KG1 (cell line): Measurements from ENCODE around the gene PEA15.

ENCODE experiments used
- DNase-seq: peaks from one replicate; lab custom pipeline; 2025; lab: John Stamatoyannopoulos, UW

The PEA15 gene

GRCh38 chr1:160179336-160179735, 25.8 kb upstream of the PEA15 start:
- no peak for DNase-seq

- no peak for DNase-seq
Measured at GRCh38 chr1:160186246-160186645, 18.9 kb upstream of the PEA15 start.

GRCh38 chr1:160186729-160187128, 18.5 kb upstream of the PEA15 start:
- no peak for DNase-seq

- no peak for DNase-seq
Measured at GRCh38 chr1:160187407-160187806, 17.8 kb upstream of the PEA15 start.

- no peak for DNase-seq
Measured at GRCh38 chr1:160188341-160188740, 16.8 kb upstream of the PEA15 start.

- no peak for DNase-seq
Measured at GRCh38 chr1:160189649-160190625, 15.2 kb upstream of the PEA15 start, which contains the start of gene CASQ1. Gene CASQ1, plus strand, starts transcription at chr1:160190575. Its CDS starts 177 bp downstream, at chr1:160190752.

- DNase-seq = no peak
Measured at GRCh38 chr1:160191756-160192155, 13.4 kb upstream of the PEA15 start.

- DNase-seq = no peak
Measured at GRCh38 chr1:160192234-160192633, 12.9 kb upstream of the PEA15 start.

- peak; percentile 33 for DNase-seq
Measured at GRCh38 chr1:160193091-160193819, 11.9 kb upstream of the PEA15 start.

GRCh38 chr1:160193832-160194736, 11.1 kb upstream of the PEA15 start:
- no peak for DNase-seq

GRCh38 chr1:160194737-160195059, 10.5 kb upstream of the PEA15 start:
- no peak for DNase-seq

GRCh38 chr1:160196143-160196542, 9.0 kb upstream of the PEA15 start:
- DNase-seq = no peak

GRCh38 chr1:160197231-160197630, 8.0 kb upstream of the PEA15 start:
- DNase-seq = no peak

GRCh38 chr1:160200786-160201185, 4.4 kb upstream of the PEA15 start:
- no peak for DNase-seq

- DNase-seq = no peak
Measured at GRCh38 chr1:160204526-160205241, 500 bp upstream of the PEA15 start.

GRCh38 chr1:160206036-160206389, 829 bp downstream of the PEA15 start:
- DNase-seq = no peak

GRCh38 chr1:160206421-160207117, 1.4 kb downstream of the PEA15 start:
- no peak for DNase-seq

GRCh38 chr1:160207118-160207650, 2.0 kb downstream of the PEA15 start:
- no peak for DNase-seq

GRCh38 chr1:160207771-160208556, 2.8 kb downstream of the PEA15 start:
- no peak for DNase-seq
